ENCODE data around the gene HBG1. TPM values are rescaled to one million over a fixed set of nuclear protein-coding genes. Genes with fewer than 3 reads are reported as not detected.

Gene HBG1
- total RNA-seq, 4 donors from 2014 or later: not detected

- H3K36me3 ChIP-seq: no peaks in the 10 kb centered on the region
- no peak for DNase-seq (ENCODE audit: low spot score in 2 of 2)
- H3K27ac ChIP-seq: no peak overlapping the region
- H3K4me1 ChIP-seq: no peaks in the 10 kb centered on the region
- H3K4me3 ChIP-seq: no peak overlapping the region
- 35% methylated on average over 5 of the region's 5 CpGs for WGBS
- TF ChIP-seq POLR2A (IDR thresholded peaks at IDR 0.05) (no peak), CTCF (IDR thresholded peaks at IDR 0.05) (no peak), EP300 (IDR thresholded peaks at IDR 0.05) (no peak), POLR2AphosphoS5 (IDR thresholded peaks at IDR 0.05) (no peak)
- H3K9me3 ChIP-seq: no peaks in the 10 kb centered on the region
- H3K27me3 ChIP-seq: no peaks in the 10 kb centered on the region
These were observed 21.5 kb downstream of the HBG1 start for GRCh38 chr11:5228124-5228523.

GRCh38 chr11:5227681-5228080 is 22.0 kb downstream of the HBG1 start:
- DNase-seq (ENCODE audit: low spot score in 2 of 2): no peak
- WGBS: 37% methylated on average over 1 of the region's 1 CpG

GRCh38 chr11:5226732-5227310 is 22.8 kb downstream of the HBG1 start, which contains the start of gene HBB:
HBB (minus strand) TSS chr11:5227071; CDS start chr11:5227021, 50 bp downstream.
- 73% methylated on average over 3 of the region's 3 CpGs for WGBS
- Histone ChIP-seq H3K4me1 (no peaks in the 10 kb centered on the region), H3K27ac (no peak within 1 kb of the TSS), H3K9me3 (no peaks in the 10 kb centered on the region), H3K27me3 (no peaks in the 10 kb centered on the region), H3K36me3 (no peaks in the 10 kb centered on the region), H3K4me3 (no peak within 1 kb of the TSS)
- DNase-seq (ENCODE audit: low spot score in 2 of 2): no peak
- TF ChIP-seq POLR2AphosphoS5 (IDR thresholded peaks at IDR 0.05) (no peak), POLR2A (IDR thresholded peaks at IDR 0.05) (no peak), CTCF (IDR thresholded peaks at IDR 0.05) (no peak), EP300 (IDR thresholded peaks at IDR 0.05) (no peak)

More at GRCh38 chr11:5227681-5228080, 22.0 kb downstream of the HBG1 start:
- Histone ChIP-seq H3K9me3 (no peaks in the 10 kb centered on the region), H3K27me3 (no peaks in the 10 kb centered on the region), H3K27ac (no peak overlapping the region), H3K36me3 (no peaks in the 10 kb centered on the region), H3K4me1 (no peaks in the 10 kb centered on the region), H3K4me3 (no peak overlapping the region)
- TF ChIP-seq POLR2AphosphoS5 (IDR thresholded peaks at IDR 0.05) (no peak), CTCF (IDR thresholded peaks at IDR 0.05) (no peak), POLR2A (IDR thresholded peaks at IDR 0.05) (no peak), EP300 (IDR thresholded peaks at IDR 0.05) (no peak)

- Histone ChIP-seq H3K27me3 (no peaks in the 10 kb centered on the region), H3K4me3 (no peak overlapping the region), H3K9me3 (no peaks in the 10 kb centered on the region), H3K36me3 (no peaks in the 10 kb centered on the region), H3K4me1 (no peaks in the 10 kb centered on the region), H3K27ac (no peak overlapping the region)
- no peak for DNase-seq (ENCODE audit: low spot score in 2 of 2)
- WGBS: 73% methylated on average over 2 of the region's 2 CpGs
- TF ChIP-seq CTCF (IDR thresholded peaks at IDR 0.05): no peak
- no peak for TF ChIP-seq POLR2AphosphoS5 (IDR thresholded peaks at IDR 0.05)
These were observed 24.2 kb downstream of the HBG1 start for GRCh38 chr11:5225480-5225871.

GRCh38 chr11:5224538-5225479 is 24.8 kb downstream of the HBG1 start:
- Histone ChIP-seq H3K4me1 (no peaks in the 10 kb centered on the region), H3K36me3 (no peaks in the 10 kb centered on the region), H3K27me3 (no peaks in the 10 kb centered on the region), H3K4me3 (no peak overlapping the region), H3K27ac (no peak overlapping the region), H3K9me3 (no peaks in the 10 kb centered on the region)
- TF ChIP-seq POLR2AphosphoS5 (IDR thresholded peaks at IDR 0.05) (no peak), POLR2A (IDR thresholded peaks at IDR 0.05) (no peak), CTCF (IDR thresholded peaks at IDR 0.05) (no peak), EP300 (IDR thresholded peaks at IDR 0.05) (no peak)
- 71% methylated on average over 6 of the region's 6 CpGs for WGBS
- DNase-seq (ENCODE audit: low spot score in 2 of 2): no peak

Measured in suprapubic skin (tissue), 4 donors.